Gastroesophageal sphincter (tissue), 3 donors: ENCODE data around the gene ELL2.
"Not testable (repeated sequence)": the region's sequence is repeated elsewhere in the genome, so short reads cannot be mapped to it uniquely, and the experiment has no call there.

Source experiments
- CTCF ChIP-seq, 4 experiments: fragments of 200-600 bp in 2 of 4; fragments of 450-650 bp in 2 of 4; sonication (generic) in 1 of 4; IDR thresholded peaks; one replicate each; pipeline ENCODE4 v1.5.1; 2017 to 2019; ENCODE audit warnings: antibody characterized with exemption in 4 of 4, mild to moderate bottlenecking in 2 of 4, moderate library complexity in 2 of 4
- EP300 ChIP-seq: sonication (generic); formaldehyde crosslinking; IDR thresholded peaks from one replicate; pipeline ENCODE4 v1.6.1; 2017; ENCODE audit warnings: antibody characterized with exemption, mild to moderate bottlenecking
- POLR2A ChIP-seq, 2 donors: fragments of 450-650 bp; IDR thresholded peaks; one replicate each; pipeline ENCODE4 v1.6.1; 2017; ENCODE audit warnings: antibody characterized with exemption in 2 of 2, mild to moderate bottlenecking in 2 of 2, moderate library complexity in 1 of 2

GRCh38 chr5:95927300-95927699, 34.4 kb downstream of the ELL2 start:
- TF ChIP-seq CTCF (IDR thresholded peaks at IDR 0.05); EP300; POLR2A (IDR thresholded peaks at IDR 0.05): not testable (repeated sequence)
